NT2/D1 (cell line): ENCODE data around the gene SATB2.

Source experiments
- DNase-seq: peaks from one replicate; pipeline ENCODE4 v3.0.0-alpha.2; 2011; ENCODE audit warnings: low read depth, low spot score
- H3K27me3 ChIP-seq: 2 replicates; pipeline ENCODE4 v1.6.0; 2011; ENCODE audit warnings: mild to moderate bottlenecking; ENCODE audit not compliant: insufficient read length, insufficient read depth
- H3K36me3 ChIP-seq: 2 replicates; pipeline ENCODE4 v1.6.1; 2011; ENCODE audit warnings: mild to moderate bottlenecking, low read length, mixed read lengths; ENCODE audit not compliant: insufficient read depth, insufficient read length
- H3K4me1 ChIP-seq: 2 replicates; pipeline ENCODE4 v1.5.1; 2011; ENCODE audit not compliant: insufficient read depth, insufficient read length
- H3K4me3 ChIP-seq: 2 replicates; pipeline ENCODE4 v1.5.1; 2011; ENCODE audit warnings: low read depth; ENCODE audit not compliant: insufficient read length
- H3K9ac ChIP-seq: 2 replicates; pipeline ENCODE4 v1.6.0; 2011; ENCODE audit warnings: low read depth; ENCODE audit not compliant: insufficient read length
- H3K9me3 ChIP-seq: 2 replicates; pipeline ENCODE4 v1.5.1; 2011; ENCODE audit warnings: mild to moderate bottlenecking, low read length; ENCODE audit not compliant: insufficient read depth
- SUZ12 ChIP-seq: IDR thresholded peaks from 2 replicates; pipeline ENCODE4 v1.6.1; 2011; ENCODE audit not compliant: insufficient read length, insufficient read depth; ENCODE audit errors: extremely low read depth
- YY1 ChIP-seq: IDR thresholded peaks from 2 replicates; pipeline ENCODE4 v1.6.1; 2011; ENCODE audit not compliant: insufficient read length, insufficient read depth
- ZNF274 ChIP-seq: IDR thresholded peaks from 2 replicates; pipeline ENCODE4 v1.6.1; 2011; ENCODE audit warnings: mild to moderate bottlenecking, low read depth, low read length

SATB2 gene

DNA sequence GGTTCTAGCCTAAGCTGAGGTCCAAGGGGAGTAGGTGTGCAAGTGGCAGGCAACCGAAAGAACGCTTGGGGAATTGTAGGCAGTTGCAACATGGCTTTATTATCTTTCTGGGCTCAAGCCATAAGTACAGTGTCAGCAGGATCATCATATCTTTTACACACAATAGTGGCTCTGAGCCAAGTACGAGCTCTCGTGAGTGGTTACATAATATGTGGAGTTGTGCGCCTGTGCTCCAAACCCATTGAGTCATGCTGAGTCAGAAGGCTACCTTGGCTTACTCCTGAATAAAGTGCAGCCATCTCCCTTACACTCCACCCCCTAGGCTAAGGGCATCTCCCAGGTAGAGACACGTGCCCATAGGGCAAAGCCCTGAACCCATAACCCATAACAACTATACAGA is 233.9 kb downstream of the SATB2 start:
- Histone ChIP-seq H3K4me3 (no peak overlapping the region), H3K27me3 (no peaks in the 10 kb centered on the region), H3K9ac (no peak overlapping the region), H3K4me1 (no peaks in the 10 kb centered on the region), H3K9me3 (no peaks in the 10 kb centered on the region), H3K36me3 (no peaks in the 10 kb centered on the region)
- DNase-seq = no peak
- no peak for TF ChIP-seq ZNF274
- no peak for TF ChIP-seq SUZ12
- TF ChIP-seq YY1 = no peak

DNA sequence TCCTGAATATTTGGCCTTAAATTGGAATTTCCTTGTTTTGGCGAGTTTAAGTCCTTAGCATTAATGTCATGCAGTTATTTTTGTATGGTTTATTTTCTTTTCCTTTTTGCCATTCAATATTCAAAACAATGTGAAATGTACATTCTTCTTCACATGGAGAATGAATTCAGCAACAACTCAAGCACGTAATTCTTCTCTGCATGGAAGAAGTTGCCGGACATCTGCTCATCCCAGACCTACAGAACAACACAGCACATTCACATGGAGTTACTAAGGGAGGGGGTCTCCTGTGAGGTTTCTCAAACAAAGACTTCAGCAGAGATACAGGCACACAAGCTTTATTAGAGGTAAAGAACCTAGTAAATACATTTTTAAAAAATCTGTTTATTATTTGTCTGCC is 236.8 kb downstream of the SATB2 start:
- Histone ChIP-seq H3K27me3 (no peaks in the 10 kb centered on the region), H3K9ac (no peak overlapping the region), H3K4me1 (no peaks in the 10 kb centered on the region), H3K9me3 (no peaks in the 10 kb centered on the region), H3K36me3 (no peaks in the 10 kb centered on the region), H3K4me3 (no peak overlapping the region)
- DNase-seq = no peak
- TF ChIP-seq YY1 = no peak
- TF ChIP-seq SUZ12 = no peak
- TF ChIP-seq ZNF274 = no peak

GRCh38 chr2:199219551-199219950 is 238.2 kb downstream of the SATB2 start:
- Histone ChIP-seq H3K27me3 (no peaks in the 10 kb centered on the region), H3K9me3 (no peaks in the 10 kb centered on the region), H3K4me3 (no peak overlapping the region), H3K4me1 (no peaks in the 10 kb centered on the region), H3K36me3 (no peaks in the 10 kb centered on the region), H3K9ac (no peak overlapping the region)
- no peak for TF ChIP-seq YY1
- TF ChIP-seq ZNF274 = no peak
- no peak for TF ChIP-seq SUZ12
- no peak for DNase-seq
